Fibroblast of gingiva (primary cell): ENCODE data around the gene RACGAP1.
"Not testable (repeated sequence)": the region's sequence is repeated elsewhere in the genome, so short reads cannot be mapped to it uniquely, and the experiment has no call there.

ENCODE experiments used
- DNase-seq: peaks from one replicate; pipeline ENCODE4 v3.0.0-alpha.2; 2011; ENCODE audit warnings: low read depth

The RACGAP1 gene

DNA sequence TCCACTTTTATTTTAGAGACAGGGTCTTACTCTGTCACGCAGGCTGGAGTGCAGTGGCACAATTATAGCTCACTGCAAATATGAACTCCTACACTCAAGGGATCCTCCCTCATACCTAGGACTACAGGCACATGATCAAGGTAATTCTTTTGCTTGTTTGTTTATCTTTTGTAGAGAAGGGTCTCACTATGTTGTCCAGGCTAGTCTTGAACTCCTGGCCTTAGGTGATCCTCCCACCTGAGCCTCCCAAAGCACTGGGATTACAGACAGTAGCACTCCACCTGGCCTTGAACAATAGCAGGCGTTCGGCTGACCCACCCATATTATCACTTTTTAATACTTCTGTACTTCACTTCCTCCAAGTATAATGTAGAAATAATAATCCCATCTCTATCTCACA, 1.4 kb upstream of the RACGAP1 start:
- no peak for DNase-seq

GRCh38 chr12:50024805-50025186, 498 bp downstream of the RACGAP1 start:
- DNase-seq = no peak

DNA sequence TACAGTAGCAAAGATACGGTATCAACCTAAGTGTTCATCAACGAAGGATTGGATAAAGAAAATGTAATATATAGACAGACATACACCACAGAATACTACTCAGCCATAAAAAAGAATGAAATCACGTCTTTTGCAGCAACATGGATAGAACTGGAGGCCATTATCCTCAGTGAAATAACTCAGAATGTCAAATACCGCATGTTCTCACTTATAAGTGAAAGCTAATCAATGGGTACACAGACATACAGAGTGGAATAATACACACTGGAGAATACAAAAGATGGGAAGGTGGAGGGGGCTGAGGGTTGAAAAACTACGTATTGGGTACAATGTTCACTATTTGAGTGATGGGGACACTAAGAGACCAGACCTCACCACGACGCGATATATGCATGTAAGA, 1.1 kb downstream of the RACGAP1 start:
- DNase-seq = no peak

GRCh38 chr12:50022903-50023302, 2.4 kb downstream of the RACGAP1 start:
- no peak for DNase-seq

- no peak for DNase-seq
Observed at GRCh38 chr12:50021031-50021430, 4.3 kb downstream of the RACGAP1 start.

DNA sequence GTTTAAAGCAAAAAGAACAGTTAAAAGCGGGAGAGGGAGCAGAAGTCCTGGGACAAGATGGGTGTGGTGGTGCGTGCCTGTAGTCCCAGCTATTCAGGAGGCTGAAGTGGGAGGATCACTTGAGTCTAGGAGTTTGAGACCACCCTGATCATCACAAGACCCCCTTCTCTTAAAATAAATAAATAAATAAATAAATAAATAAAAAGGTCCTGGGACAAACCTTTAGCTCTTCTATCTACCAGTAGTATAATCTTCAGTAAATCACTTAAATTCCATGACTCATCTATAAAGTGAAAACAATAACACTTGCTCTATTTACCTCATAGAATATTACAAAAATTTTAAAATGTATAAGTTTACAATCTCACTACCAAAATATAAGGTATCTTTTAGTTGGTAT, 5.8 kb downstream of the RACGAP1 start:
- DNase-seq = no peak

GRCh38 chr12:50018968-50019367, 6.3 kb downstream of the RACGAP1 start:
- no peak for DNase-seq

- DNase-seq = peak; percentile 39
Observed at GRCh38 chr12:50018154-50018553, 7.1 kb downstream of the RACGAP1 start.

GRCh38 chr12:50017641-50018040, 7.7 kb downstream of the RACGAP1 start:
- peak; percentile 87 for DNase-seq

- peak; percentile 93 for DNase-seq
Observed at GRCh38 chr12:50016501-50017475, 8.5 kb downstream of the RACGAP1 start.

DNA sequence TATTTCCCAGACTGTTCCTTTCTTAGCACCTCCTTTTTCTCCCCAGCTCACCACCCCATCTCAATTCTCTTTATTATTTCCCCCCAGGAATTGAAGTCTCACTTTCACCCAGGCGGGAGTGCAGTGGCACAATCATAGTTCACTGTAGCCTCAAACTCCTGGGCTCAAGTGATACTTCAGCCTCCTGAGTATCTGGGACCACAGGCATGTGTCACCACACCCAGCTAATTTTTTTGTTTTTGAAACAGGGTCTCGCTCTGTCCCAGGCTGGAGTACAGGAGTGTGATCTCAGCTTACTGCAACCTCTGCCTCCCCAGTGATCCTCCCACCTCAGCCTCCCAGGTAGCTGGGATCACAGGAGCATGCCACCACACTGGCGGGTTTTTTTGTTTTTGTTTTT, 11.0 kb downstream of the RACGAP1 start:
- DNase-seq = no peak

DNA sequence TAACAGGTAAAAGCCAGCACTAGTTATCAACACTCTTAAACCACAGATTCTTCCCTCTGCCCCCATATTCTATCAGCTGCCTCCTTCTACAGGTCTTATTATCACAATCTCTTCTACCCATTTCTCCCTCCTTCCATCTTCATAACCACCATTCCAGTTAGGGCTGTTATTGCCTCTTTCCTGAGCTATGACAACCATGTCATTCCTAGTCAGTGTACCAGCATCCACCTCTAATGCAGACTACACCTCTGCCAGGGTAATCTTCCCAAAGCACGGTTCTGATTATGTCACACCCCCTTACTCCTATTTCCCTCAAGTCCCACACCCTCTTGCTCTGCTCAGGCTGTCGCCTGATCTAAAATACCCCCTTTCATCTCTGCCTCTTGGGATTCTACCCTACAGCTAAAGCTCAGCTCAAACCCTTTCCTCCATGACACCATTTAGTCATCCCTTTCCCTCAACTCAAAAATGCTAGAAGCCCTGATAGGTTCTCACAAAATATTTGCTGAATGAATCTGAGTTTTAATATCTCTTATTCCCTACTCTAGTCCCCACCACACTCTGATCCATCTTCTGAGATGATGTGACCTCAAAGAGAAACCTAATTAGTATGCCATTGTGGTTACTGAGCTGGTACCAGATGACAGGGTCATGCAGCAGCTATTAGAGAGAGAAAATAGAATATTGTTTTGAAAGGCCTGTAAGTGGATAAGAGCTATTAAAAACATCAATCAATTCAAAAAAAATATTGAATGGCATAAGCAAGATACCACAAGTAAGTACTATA, 11.7 kb downstream of the RACGAP1 start:
- DNase-seq = no peak

DNA sequence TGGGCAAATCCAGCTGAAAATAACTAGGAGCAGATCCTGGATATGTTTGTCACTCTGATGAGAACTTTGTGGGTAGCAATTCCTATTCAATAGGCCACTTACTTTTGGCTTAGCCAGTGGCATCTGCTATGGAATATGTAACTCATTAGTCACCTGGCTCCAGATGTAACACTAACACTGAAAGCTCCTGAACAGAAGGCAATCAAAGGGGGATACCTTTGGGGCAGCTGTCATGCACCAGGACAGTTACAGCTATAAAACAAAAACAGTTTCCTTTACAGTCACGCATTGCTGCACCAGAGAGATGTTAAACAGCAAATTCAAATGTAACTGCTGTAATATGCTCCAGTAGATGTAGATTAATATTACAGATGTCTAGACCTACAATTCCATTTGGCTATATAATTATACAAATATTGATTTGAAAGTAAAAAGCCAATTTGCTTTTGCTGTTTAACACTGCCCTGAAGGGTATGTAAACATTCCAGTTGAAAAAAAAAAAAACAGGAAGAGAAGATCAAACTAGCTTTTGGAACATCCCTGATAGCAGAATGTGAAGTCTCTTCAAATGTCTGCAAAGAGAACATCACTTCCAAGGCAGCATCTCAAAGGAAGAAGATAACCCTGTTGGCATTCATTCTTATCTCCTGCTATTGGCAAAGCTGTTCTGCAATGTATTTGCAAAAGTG, 18.4 kb downstream of the RACGAP1 start:
- DNase-seq = peak; percentile 19

DNA sequence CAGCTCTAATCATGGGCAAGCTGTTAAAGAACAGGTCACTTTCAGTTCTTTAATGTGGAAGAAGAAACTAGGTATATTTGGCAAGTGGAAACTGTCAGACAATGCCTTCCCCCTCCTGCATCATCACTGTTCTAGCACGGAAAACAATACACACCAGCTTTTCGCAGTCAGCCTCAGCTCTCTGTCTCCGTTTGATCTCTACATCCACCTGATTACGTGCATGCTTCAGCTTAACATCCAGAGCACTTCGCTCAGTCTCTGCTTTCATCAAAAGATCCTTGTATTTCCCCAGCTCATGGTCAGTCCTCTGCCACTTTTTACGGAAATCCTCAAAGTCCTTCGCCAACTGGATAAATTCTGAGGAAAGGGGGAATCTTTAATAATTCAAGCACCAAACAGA, 19.0 kb downstream of the RACGAP1 start:
- DNase-seq = no peak

- no peak for DNase-seq
Observed at GRCh38 chr12:50005175-50005574, 20.1 kb downstream of the RACGAP1 start.

DNA sequence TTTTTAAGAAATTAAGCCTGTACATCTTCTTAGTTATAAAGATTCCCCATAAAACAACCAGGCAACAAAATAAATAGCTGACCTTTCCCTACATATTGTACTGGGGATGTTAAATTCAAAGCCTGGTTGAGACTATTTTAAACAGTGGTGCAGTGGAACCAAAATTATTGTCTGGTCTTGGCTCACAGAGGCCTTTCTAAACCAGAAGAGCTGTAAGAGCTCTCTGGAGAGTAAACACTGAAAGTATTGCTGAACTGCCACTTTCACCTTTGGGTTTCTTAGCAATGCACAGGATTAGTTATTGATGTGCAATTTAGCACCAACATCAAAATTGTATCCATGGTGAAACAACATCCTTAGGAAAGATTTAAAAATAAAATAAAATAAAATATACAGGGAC, 20.6 kb downstream of the RACGAP1 start:
- DNase-seq = peak; percentile 13

GRCh38 chr12:50003595-50003994, 21.7 kb downstream of the RACGAP1 start:
- peak; percentile 12 for DNase-seq

DNA sequence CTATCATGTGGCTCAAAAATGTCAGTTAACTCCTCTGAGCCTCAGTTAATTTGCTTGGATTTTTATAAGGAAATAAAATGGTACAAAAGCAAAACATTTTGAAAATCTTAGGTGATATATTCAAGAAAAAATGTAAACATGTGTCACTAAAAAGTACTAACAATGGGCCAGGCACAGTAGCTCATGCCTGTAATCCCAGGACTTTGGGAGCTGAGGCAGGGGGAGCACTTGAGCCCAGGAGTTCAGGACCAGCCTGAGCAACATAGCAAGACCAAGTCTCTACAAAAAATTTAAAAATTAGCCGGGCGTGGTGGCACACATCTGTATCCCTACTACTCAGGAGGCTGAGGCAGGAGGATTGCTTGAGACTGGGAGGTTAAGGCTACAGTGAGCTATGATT, 26.8 kb downstream of the RACGAP1 start:
- no peak for DNase-seq

DNA sequence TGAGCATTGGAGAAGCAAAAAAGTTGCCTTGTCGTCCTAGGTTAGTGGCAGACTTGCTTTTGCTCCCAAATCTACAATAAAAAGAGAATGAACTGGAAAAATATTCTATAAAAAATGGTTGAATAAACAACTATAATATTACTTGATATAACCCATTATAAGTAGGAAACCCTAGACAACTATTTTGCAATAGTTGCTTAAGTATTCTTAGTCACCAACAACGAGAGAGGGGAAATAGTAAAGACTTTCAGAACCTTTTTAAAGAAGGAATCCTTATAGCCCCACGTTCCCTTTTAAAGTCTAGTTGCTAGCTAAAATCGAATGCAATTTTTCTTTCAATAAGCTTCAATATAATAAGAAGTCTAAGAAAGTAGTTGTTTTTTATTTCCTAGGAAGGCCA, 35.0 kb downstream of the RACGAP1 start:
- peak; percentile 76 for DNase-seq

DNA sequence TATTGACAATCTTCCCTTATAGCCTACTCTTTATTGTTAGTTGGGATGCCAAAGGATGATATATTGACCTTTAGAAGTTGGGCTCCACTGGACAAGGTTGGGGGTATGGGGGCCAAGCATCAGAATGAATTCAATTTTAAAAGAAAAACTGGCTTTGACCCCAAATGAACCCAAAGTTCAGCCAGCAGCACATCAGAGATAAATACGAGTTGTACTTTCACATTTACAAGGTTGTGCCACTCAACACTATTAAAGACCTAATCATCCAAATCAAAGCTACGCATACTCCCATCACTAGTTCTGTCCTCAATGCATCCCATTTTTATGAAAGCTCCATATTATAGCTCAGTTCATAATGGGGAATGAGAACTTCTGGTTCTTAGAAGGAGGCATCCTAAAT, 35.9 kb downstream of the RACGAP1 start:
- DNase-seq = not testable (repeated sequence)

- DNase-seq = no peak
Observed at GRCh38 chr12:49987625-49988303, 37.5 kb downstream of the RACGAP1 start.

- DNase-seq = not testable (repeated sequence)
Observed at GRCh38 chr12:49986476-49986875, 38.8 kb downstream of the RACGAP1 start.
